H9 (cell line): ENCODE results near the gene THTPA. TPM values are rescaled to one million over a fixed set of nuclear protein-coding genes. Genes with fewer than 3 reads are reported as not detected.

Experiments used
- DNase-seq: peaks from one replicate; pipeline ENCODE4 v3.0.0-alpha.2; 2017
- H2AFZ ChIP-seq: one replicate; pipeline ENCODE4 v1.6.1; 2013; ENCODE audit warnings: mild to moderate bottlenecking, low read length, control low read depth, moderate library complexity
- H2AK5ac ChIP-seq: 2 replicates; pipeline ENCODE4 v1.6.1; 2013; ENCODE audit warnings: low read length, control low read depth, mixed read lengths; ENCODE audit not compliant: insufficient read length
- H2BK120ac ChIP-seq: one replicate; pipeline ENCODE4 v1.6.1; 2013; ENCODE audit warnings: low read depth, mild to moderate bottlenecking, low read length, control low read depth, inconsistent platforms; ENCODE audit not compliant: poor library complexity, severe bottlenecking
- H2BK12ac ChIP-seq: 2 replicates; pipeline ENCODE4 v1.6.1; 2013; ENCODE audit warnings: low read length, control low read depth, mixed read lengths, low read depth; ENCODE audit not compliant: insufficient read length
- H2BK15ac ChIP-seq: 2 replicates; pipeline ENCODE4 v1.6.1; 2013; ENCODE audit warnings: low read depth, low read length, control low read depth
- H2BK20ac ChIP-seq: one replicate; pipeline ENCODE4 v1.6.1; 2013; ENCODE audit warnings: low read depth, mild to moderate bottlenecking, low read length, control low read depth, inconsistent platforms; ENCODE audit not compliant: poor library complexity, severe bottlenecking
- H2BK5ac ChIP-seq: 2 replicates; pipeline ENCODE4 v1.6.1; 2013; ENCODE audit warnings: low read length, control low read depth, mixed read lengths; ENCODE audit not compliant: insufficient read length
- H3K14ac ChIP-seq: 2 replicates; pipeline ENCODE4 v1.6.1; 2013; ENCODE audit warnings: low read length, control low read depth; ENCODE audit not compliant: insufficient read depth
- H3K18ac ChIP-seq: 2 replicates; pipeline ENCODE4 v1.6.1; 2013; ENCODE audit warnings: low read depth, mild to moderate bottlenecking, mixed read lengths, low read length, control low read depth; ENCODE audit not compliant: insufficient read length
- H3K23ac ChIP-seq: 2 replicates; pipeline ENCODE4 v1.6.1; 2013; ENCODE audit warnings: low read length, control low read depth, mixed read lengths, low read depth; ENCODE audit not compliant: insufficient read length
- H3K23me2 ChIP-seq: 2 replicates; pipeline ENCODE4 v1.6.1; 2013; ENCODE audit warnings: low read depth, mild to moderate bottlenecking, mixed read lengths, low read length, control low read depth; ENCODE audit not compliant: insufficient read length, poor library complexity, severe bottlenecking
- H3K27ac ChIP-seq: 2 replicates; pipeline ENCODE4 v1.5.1; 2013; ENCODE audit warnings: low read length, control low read depth, mixed read lengths, low read depth; ENCODE audit not compliant: insufficient read length
- H3K27me3 ChIP-seq: 2 replicates; pipeline ENCODE4 v1.6.1; 2013; ENCODE audit warnings: low read length, control low read depth, inconsistent platforms; ENCODE audit not compliant: insufficient read depth
- H3K4ac ChIP-seq: 2 replicates; pipeline ENCODE4 v1.6.1; 2013; ENCODE audit warnings: low read depth, mild to moderate bottlenecking, control low read depth, inconsistent platforms, low read length, moderate library complexity
- H3K4me1 ChIP-seq: 2 replicates; pipeline ENCODE4 v1.6.1; 2013; ENCODE audit warnings: low read length, control low read depth, inconsistent platforms; ENCODE audit not compliant: insufficient read depth
- H3K4me2 ChIP-seq: 2 replicates; pipeline ENCODE4 v1.6.1; 2013; ENCODE audit warnings: low read length, control low read depth, mixed read lengths; ENCODE audit not compliant: insufficient read length, insufficient read depth
- H3K56ac ChIP-seq: 2 replicates; pipeline ENCODE4 v1.6.1; 2013; ENCODE audit warnings: low read depth, mild to moderate bottlenecking, mixed read lengths, low read length, control low read depth; ENCODE audit not compliant: insufficient read length
- H3K79me1 ChIP-seq: 2 replicates; pipeline ENCODE4 v1.6.1; 2013; ENCODE audit warnings: low read depth, mild to moderate bottlenecking, moderate library complexity, low read length, control low read depth, inconsistent platforms; ENCODE audit not compliant: insufficient read depth, poor library complexity, severe bottlenecking
- H3K79me2 ChIP-seq: 2 replicates; pipeline ENCODE4 v1.6.1; 2013; ENCODE audit warnings: low read length, control low read depth, inconsistent platforms; ENCODE audit not compliant: insufficient read depth
- H3K9ac ChIP-seq: 2 replicates; pipeline ENCODE4 v1.6.1; 2013; ENCODE audit warnings: low read length, control low read depth, mixed read lengths; ENCODE audit not compliant: insufficient read length; ENCODE audit errors: extremely low read depth
- H3K9me3 ChIP-seq: one replicate; pipeline ENCODE4 v1.6.1; 2013; ENCODE audit warnings: low read depth, low read length, inconsistent platforms; ENCODE audit not compliant: control insufficient read depth
- H3T11ph ChIP-seq: one replicate; pipeline ENCODE4 v1.6.1; 2013; ENCODE audit warnings: mild to moderate bottlenecking, low read length, control low read depth, inconsistent platforms
- H4K20me1 ChIP-seq: one replicate; pipeline ENCODE4 v1.6.1; 2013; ENCODE audit not compliant: control insufficient read depth, insufficient read length, insufficient read depth
- H4K5ac ChIP-seq: 2 replicates; pipeline ENCODE4 v1.6.1; 2013; ENCODE audit warnings: low read depth, mild to moderate bottlenecking, mixed read lengths, low read length, control low read depth; ENCODE audit not compliant: insufficient read length
- H4K8ac ChIP-seq: replicated peaks from 2 replicates; pipeline ENCODE4 v1.6.1; 2013; ENCODE audit warnings: low read length, control low read depth, mixed read lengths, low read depth; ENCODE audit not compliant: insufficient read length
- H4K91ac ChIP-seq: 2 replicates; pipeline ENCODE4 v1.6.1; 2013; ENCODE audit warnings: low read depth, mild to moderate bottlenecking, moderate library complexity, mixed read lengths, low read length, control low read depth; ENCODE audit not compliant: insufficient read length
- H3K27ac Mint-ChIP-seq, 3 experiments: 2 replicates in 2 of 3; 3 replicates in 1 of 3; pipeline ENCODE4 v1.8.0; 2020 to 2021; ENCODE audit warnings: mixed read lengths in 3 of 3, mild to moderate bottlenecking in 1 of 3, moderate library complexity in 1 of 3
- H3K27me3 Mint-ChIP-seq: 2 replicates; pipeline ENCODE4 v1.8.0; 2021; ENCODE audit warnings: low read depth, mild to moderate bottlenecking, moderate library complexity, mixed read lengths
- H3K36me3 Mint-ChIP-seq, 3 experiments: 2 replicates in 2 of 3; 3 replicates in 1 of 3; pipeline ENCODE4 v1.8.0; 2020 to 2021; ENCODE audit warnings: low read depth in 3 of 3, mixed read lengths in 3 of 3; ENCODE audit not compliant: insufficient read depth in 1 of 3
- H3K4me1 Mint-ChIP-seq, 2 experiments: 2 replicates each; pipeline ENCODE4 v1.8.0; 2020; ENCODE audit warnings: mixed read lengths in 2 of 2
- H3K4me3 Mint-ChIP-seq, 2 experiments: 2 replicates in 1 of 2; 3 replicates in 1 of 2; pipeline ENCODE4 v1.8.0; 2020 to 2021; ENCODE audit warnings: mild to moderate bottlenecking in 2 of 2, mixed read lengths in 2 of 2, moderate library complexity in 1 of 2
- H3K9me3 Mint-ChIP-seq, 2 experiments: 2 replicates in 1 of 2; 3 replicates in 1 of 2; pipeline ENCODE4 v1.8.0; 2020; ENCODE audit warnings: mild to moderate bottlenecking in 2 of 2, mixed read lengths in 2 of 2, moderate library complexity in 1 of 2
- CTCF ChIP-seq: fragments of 200-600 bp; sonication (generic); conservative IDR thresholded peaks from 3 replicates; pipeline ENCODE4 v1.8.0; 2021; ENCODE audit warnings: antibody characterized with exemption, mild to moderate bottlenecking
- WGBS: extraction: QIAGEN DNeasy Blood & Tissue Kit; methylation state at CpG from one replicate; pipeline ENCODE4 v1.1.7; 2013; ENCODE audit warnings: missing lambda C conversion rate, low lambda C conversion rate, mixed read lengths; ENCODE audit not compliant: insufficient read length; ENCODE audit errors: extremely low coverage; 5-methylcytosine and 5-hydroxymethylcytosine counted together
- total RNA-seq: library from RNA; stranded (reverse); gene quantifications from 2 replicates; pipeline ENCODE4 v1.2.1, GENCODE V29; 2021

The THTPA gene
- total RNA-seq, 1 experiment from 2014 or later = 15.6 TPM

- DNase-seq = no peak
- no peak overlapping the region for H2AK5ac ChIP-seq
- no peak overlapping the region for H3K14ac ChIP-seq
- H4K20me1 ChIP-seq = no peaks in the 10 kb centered on the region
- H3K18ac ChIP-seq = no peak overlapping the region
- H3K27me3 ChIP-seq = no peaks in the 10 kb centered on the region
- H3K79me1 ChIP-seq = no peaks in the 10 kb centered on the region
- no peak overlapping the region for H4K91ac ChIP-seq
- H2BK120ac ChIP-seq = no peak overlapping the region
- no peak overlapping the region for H2BK15ac ChIP-seq
- no peak overlapping the region for H2BK20ac ChIP-seq
- Mint-ChIP-seq H3K27ac (no peak overlapping the region; a peak in 2 of 7 replicates), H3K4me3 (no peak overlapping the region), H3K36me3 (peaks cover 36 to 45% (median 37%) of the 10 kb centered on the region in 3 experiments), H3K27me3 (peaks cover 2% of the 10 kb centered on the region), H3K9me3 (no peaks in the 10 kb centered on the region), H3K4me1 (peaks cover 53 to 60% of the 10 kb centered on the region in 2 experiments)
- no peak overlapping the region for H3K27ac ChIP-seq
- H2BK12ac ChIP-seq = no peak overlapping the region
- H3K4me2 ChIP-seq = no peak overlapping the region
- H3K79me2 ChIP-seq = no peaks in the 10 kb centered on the region
- WGBS = no CpG with 5 or more reads among the region's 20 CpGs
- H3K4ac ChIP-seq = no peak overlapping the region
- H3K4me1 ChIP-seq = peaks cover 15% of the 10 kb centered on the region; the same call in 1 of the 2 replicates
- TF ChIP-seq CTCF = no peak
- no peak overlapping the region for H3K56ac ChIP-seq
- no peak overlapping the region for H4K8ac ChIP-seq
- no peak overlapping the region for H2AFZ ChIP-seq
- no peaks in the 10 kb centered on the region for H3K9me3 ChIP-seq
- H3K9ac ChIP-seq = no peak overlapping the region
- no peak overlapping the region for H4K5ac ChIP-seq
- no peaks in the 10 kb centered on the region for H3K23me2 ChIP-seq
- H3T11ph ChIP-seq = no peak overlapping the region
- no peak overlapping the region for H3K23ac ChIP-seq
- H2BK5ac ChIP-seq = no peak overlapping the region
Observed at GRCh38 chr14:23521785-23522640, 34.1 kb upstream of the THTPA start.
